ENCODE measurements around the gene CLTC. TPM values are rescaled to one million over a fixed set of nuclear protein-coding genes. Genes with fewer than 3 reads are reported as not detected.

The CLTC gene
- total and polyA plus RNA-seq, 2 of the 13 experiments (the other 11 are each of a cell fraction or from before 2014, with no cell fraction given), result 134 to 283 TPM

GRCh38 chr17:59619298-59620063, at the start of gene CLTC (continued):
- TF ChIP-seq WIZ (CRISPR knock-in tag; IDR thresholded peaks at IDR 0.05), result no peak; the same call in 1 of the 2 replicates
- TF ChIP-seq EEA1 (CRISPR knock-in tag; IDR thresholded peaks at IDR 0.05; ENCODE audit: borderline replicate concordance), result peak; percentile 85
- TF ChIP-seq RBM39 (IDR thresholded peaks at IDR 0.05; ENCODE audit: low read depth, low read length, poor library complexity, severe bottlenecking), result peak; percentile 100
- TF ChIP-seq GTF2F1 (IDR thresholded peaks at IDR 0.05; ENCODE audit: low read length), result peak; percentile 68
- no peak; the same call in 1 of the 2 replicates for TF ChIP-seq ZNF326 (CRISPR knock-in tag; IDR thresholded peaks at IDR 0.05; ENCODE audit: borderline replicate concordance)
- TF ChIP-seq NPAS2 (CRISPR knock-in tag; IDR thresholded peaks at IDR 0.05; ENCODE audit: borderline replicate concordance), result no peak
- peak; percentile 8 to 57; a peak in 1 of 4 replicates for TF ChIP-seq NR2F1 (CRISPR knock-in tag; IDR thresholded peaks at IDR 0.05)
- TF ChIP-seq ZNF446 (CRISPR knock-in tag; IDR thresholded peaks at IDR 0.05), result peak; percentile 70; the same call in 1 of the 2 replicates
- TF ChIP-seq KLF15 (CRISPR knock-in tag; IDR thresholded peaks at IDR 0.05; ENCODE audit: borderline replicate concordance), result no peak; the same call in none of the 2 replicates
- peak; percentile 28; the same call in 1 of the 2 replicates for TF ChIP-seq CENPT (CRISPR knock-in tag; IDR thresholded peaks at IDR 0.05; ENCODE audit: low read depth)
- TF ChIP-seq ZNF569 (CRISPR knock-in tag; IDR thresholded peaks at IDR 0.05; ENCODE audit: borderline replicate concordance), result no peak
- peak; percentile 96 for TF ChIP-seq YEATS2 (CRISPR knock-in tag; IDR thresholded peaks at IDR 0.05; ENCODE audit: borderline replicate concordance)
- peak; percentile 87; the same call in 1 of the 2 replicates for TF ChIP-seq DMTF1 (CRISPR knock-in tag; IDR thresholded peaks at IDR 0.05)
- peak; percentile 86; the same call in 1 of the 2 replicates for TF ChIP-seq HOXA5 (CRISPR knock-in tag; IDR thresholded peaks at IDR 0.05)
- TF ChIP-seq, protein P1, sequence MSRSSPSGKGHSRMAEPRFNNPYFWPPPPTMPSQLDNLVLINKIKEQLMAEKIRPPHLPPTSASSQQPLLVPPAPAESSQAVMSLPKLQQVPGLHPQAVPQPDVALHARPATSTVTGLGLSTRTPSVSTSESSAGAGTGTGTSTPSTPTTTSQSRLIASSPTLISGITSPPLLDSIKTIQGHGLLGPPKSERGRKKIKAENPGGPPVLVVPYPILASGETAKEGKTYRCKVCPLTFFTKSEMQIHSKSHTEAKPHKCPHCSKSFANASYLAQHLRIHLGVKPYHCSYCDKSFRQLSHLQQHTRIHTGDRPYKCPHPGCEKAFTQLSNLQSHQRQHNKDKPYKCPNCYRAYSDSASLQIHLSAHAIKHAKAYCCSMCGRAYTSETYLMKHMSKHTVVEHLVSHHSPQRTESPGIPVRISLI (CRISPR knock-in tag; IDR thresholded peaks at IDR 0.05; ENCODE audit: borderline replicate concordance), result peak; percentile 100
- peak; percentile 38; the same call in 1 of the 2 replicates for TF ChIP-seq ZNF260 (CRISPR knock-in tag; IDR thresholded peaks at IDR 0.05; ENCODE audit: borderline replicate concordance, low read depth)
- peak; percentile 59 for TF ChIP-seq PHF5A (CRISPR knock-in tag; IDR thresholded peaks at IDR 0.05; ENCODE audit: low read depth, unreplicated experiment)
- TF ChIP-seq ZNF337 (CRISPR knock-in tag; IDR thresholded peaks at IDR 0.05; ENCODE audit: borderline replicate concordance, low read depth), result peak; percentile 71; the same call in 1 of the 2 replicates
- 0 out of 2 replicates have a peak, but pooled peaks have one; percentile 23 for TF ChIP-seq ZNF296 (CRISPR knock-in tag; conservative IDR thresholded peaks at IDR 0.05)
- TF ChIP-seq PRDM4 (CRISPR knock-in tag; IDR thresholded peaks at IDR 0.05; ENCODE audit: borderline replicate concordance), result no peak
- TF ChIP-seq ATM (IDR thresholded peaks at IDR 0.05; ENCODE audit: borderline replicate concordance), result no peak
- peak; percentile 99 for TF ChIP-seq ZNF605 (CRISPR knock-in tag; IDR thresholded peaks at IDR 0.05)
